Vein endothelial cell (primary cell): Measurements from ENCODE around the gene CAMTA1. TPM values are rescaled to one million over a fixed set of nuclear protein-coding genes. Genes with fewer than 3 reads are reported as not detected.

ENCODE experiments used
- small RNA-seq: library from RNA; depleted of rRNA; stranded (forward); fragments of <200 nt; gene quantifications from one replicate; pipeline ENCODE3, GENCODE V24; 2012
- total RNA-seq: library from RNA; depleted of rRNA; stranded (reverse); fragments of >200 nt; gene quantifications from 2 replicates; pipeline ENCODE4 v1.2.3, GENCODE V29; 2012

The CAMTA1 gene, protein sequence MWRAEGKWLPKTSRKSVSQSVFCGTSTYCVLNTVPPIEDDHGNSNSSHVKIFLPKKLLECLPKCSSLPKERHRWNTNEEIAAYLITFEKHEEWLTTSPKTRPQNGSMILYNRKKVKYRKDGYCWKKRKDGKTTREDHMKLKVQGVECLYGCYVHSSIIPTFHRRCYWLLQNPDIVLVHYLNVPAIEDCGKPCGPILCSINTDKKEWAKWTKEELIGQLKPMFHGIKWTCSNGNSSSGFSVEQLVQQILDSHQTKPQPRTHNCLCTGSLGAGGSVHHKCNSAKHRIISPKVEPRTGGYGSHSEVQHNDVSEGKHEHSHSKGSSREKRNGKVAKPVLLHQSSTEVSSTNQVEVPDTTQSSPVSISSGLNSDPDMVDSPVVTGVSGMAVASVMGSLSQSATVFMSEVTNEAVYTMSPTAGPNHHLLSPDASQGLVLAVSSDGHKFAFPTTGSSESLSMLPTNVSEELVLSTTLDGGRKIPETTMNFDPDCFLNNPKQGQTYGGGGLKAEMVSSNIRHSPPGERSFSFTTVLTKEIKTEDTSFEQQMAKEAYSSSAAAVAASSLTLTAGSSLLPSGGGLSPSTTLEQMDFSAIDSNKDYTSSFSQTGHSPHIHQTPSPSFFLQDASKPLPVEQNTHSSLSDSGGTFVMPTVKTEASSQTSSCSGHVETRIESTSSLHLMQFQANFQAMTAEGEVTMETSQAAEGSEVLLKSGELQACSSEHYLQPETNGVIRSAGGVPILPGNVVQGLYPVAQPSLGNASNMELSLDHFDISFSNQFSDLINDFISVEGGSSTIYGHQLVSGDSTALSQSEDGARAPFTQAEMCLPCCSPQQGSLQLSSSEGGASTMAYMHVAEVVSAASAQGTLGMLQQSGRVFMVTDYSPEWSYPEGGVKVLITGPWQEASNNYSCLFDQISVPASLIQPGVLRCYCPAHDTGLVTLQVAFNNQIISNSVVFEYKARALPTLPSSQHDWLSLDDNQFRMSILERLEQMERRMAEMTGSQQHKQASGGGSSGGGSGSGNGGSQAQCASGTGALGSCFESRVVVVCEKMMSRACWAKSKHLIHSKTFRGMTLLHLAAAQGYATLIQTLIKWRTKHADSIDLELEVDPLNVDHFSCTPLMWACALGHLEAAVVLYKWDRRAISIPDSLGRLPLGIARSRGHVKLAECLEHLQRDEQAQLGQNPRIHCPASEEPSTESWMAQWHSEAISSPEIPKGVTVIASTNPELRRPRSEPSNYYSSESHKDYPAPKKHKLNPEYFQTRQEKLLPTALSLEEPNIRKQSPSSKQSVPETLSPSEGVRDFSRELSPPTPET (N-terminal part only)
- total RNA-seq = 51.5 and 64.7 TPM in 2 replicates

DNA sequence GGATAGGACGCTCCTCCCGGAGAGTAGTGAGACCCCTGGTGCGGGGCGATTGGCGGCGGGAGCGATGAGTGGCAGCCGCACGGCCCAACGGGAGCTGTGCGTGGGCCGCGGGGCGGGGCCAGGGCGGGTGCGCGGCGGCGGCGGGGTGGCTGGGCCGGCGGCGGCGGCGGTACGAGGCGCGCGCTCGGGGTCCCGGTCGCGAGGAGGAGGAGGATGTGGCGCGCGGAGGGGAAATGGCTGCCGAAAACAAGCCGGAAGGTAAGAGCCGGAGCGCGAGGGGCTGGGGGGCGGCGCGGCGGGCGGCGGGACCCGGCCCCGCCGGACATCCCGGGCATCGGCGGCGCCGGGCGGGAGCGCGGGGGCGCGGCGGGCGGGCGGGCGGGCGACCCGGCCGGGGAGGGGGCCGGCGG is at the start of gene CAMTA1:
Gene CAMTA1, plus strand, starts transcription at position 137 of the 410 bp plus-strand sequence. Its CDS starts 77 bp downstream, at position 214.

DNA sequence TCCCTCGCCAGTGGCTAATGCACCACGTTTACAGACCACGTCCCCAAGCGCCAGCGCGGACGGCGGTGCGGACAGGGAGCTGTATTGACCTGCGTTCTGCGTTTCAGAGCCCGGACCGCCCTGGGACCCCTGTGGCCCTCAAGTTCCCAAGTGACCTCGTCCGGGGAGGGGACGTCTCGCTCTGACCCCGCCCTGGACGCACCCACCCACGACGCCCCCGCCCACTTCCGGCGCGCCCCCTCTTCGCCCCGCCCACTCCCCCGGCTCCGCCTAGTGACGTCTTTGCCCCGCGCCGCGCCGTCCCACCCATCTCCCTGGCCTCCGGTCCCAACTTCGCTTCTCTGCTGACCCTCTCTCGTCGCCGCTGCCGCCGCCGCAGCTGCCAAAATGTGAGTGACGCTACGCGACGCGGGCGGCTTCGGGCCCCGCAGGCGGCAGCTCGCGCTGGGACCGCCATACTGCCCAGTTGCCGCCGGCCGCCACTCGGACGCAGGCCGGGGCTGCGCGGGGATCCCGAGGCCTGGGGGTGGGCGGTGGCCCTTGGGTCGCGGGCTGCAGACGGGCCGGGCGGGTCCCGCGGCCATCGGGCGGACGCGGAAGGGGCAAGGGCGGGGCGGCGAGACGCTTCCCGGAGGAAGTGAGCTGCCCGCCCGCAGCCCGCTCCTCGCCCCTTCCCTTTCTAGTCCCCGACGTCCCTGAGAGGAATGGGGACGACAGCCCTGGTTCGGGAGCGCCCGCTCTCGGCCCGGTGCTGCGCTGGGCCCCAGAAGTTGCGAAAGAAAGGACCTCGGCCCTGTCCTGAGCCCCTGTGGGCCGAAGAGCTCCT is 986.0 kb downstream of the CAMTA1 start, which contains the start of gene VAMP3:
Gene VAMP3, plus strand, starts transcription at position 300 of the 826 bp plus-strand sequence. Its CDS starts 88 bp downstream, at position 388.

DNA sequence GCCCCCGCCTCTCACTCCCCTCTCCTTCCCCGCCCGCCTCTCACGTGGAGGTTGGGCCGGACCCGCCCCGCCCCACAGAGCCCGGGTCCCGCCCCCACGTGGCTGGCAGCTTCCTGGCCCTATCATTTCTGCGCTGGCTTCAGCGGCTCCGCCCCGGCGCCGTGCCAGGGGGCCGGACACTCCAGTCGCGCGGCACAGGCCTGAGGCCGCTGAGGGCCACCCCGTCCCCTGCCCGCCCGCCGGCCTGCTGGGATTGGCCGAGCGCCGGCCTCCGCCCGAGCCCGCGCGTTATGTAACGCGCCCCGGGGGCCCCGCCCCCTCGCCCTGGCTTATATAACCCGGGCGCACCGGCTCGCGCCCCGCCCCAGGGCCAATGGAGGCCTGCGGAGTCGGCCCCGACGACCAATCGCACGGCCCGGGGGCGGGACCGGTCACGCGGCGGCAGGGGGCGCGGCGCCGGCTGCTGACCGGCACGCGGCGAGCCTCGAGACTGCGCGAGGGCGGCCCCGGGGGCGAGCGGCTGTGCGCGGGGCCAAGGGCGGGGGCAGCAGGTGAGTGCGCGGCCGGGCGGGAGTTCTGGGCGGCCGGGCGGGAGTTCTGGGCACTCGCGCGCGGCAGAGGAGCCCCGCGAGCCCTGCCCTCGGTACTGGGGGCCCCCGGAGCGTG is 998.7 kb downstream of the CAMTA1 start, which contains the start of gene PER3:
Gene PER3, plus strand, starts transcription at position 466 of the 666 bp plus-strand sequence. CDS start 587 bp downstream, outside the sequence.

Small RNAs within 50 kb of the gene (small RNA-seq; reads per million reads assigned to genes)
- gene AL359881.1 (not detected), gene AL590128.1 (not detected), gene RNU1-8P (0.37 reads per million, percentile 18 among the genes with 10 or more reads in this experiment)

Other genes starting within 250 kb of the CAMTA1 start
- 38.5 and 41.1 TPM in 2 replicates for gene NOL9, start 230.9 kb upstream of the CAMTA1 start, total RNA-seq
- gene TAS1R1, start 230.1 kb upstream of the CAMTA1 start, total RNA-seq = not detected in 2 replicates
- 13.1 and 18.6 TPM in 2 replicates for gene ZBTB48, start 205.5 kb upstream of the CAMTA1 start, total RNA-seq
- 31.0 and 31.4 TPM in 2 replicates for gene KLHL21, start 182.6 kb upstream of the CAMTA1 start, total RNA-seq
- 11.4 and 14.0 TPM in 2 replicates for gene PHF13, start 171.7 kb upstream of the CAMTA1 start, total RNA-seq
- gene THAP3, start 160.6 kb upstream of the CAMTA1 start, total RNA-seq = 11.6 and 13.7 TPM in 2 replicates
- gene DNAJC11, start 83.6 kb upstream of the CAMTA1 start, total RNA-seq = 42.1 and 45.4 TPM in 2 replicates